Measurements from ENCODE around the gene EPHA4.

DNA sequence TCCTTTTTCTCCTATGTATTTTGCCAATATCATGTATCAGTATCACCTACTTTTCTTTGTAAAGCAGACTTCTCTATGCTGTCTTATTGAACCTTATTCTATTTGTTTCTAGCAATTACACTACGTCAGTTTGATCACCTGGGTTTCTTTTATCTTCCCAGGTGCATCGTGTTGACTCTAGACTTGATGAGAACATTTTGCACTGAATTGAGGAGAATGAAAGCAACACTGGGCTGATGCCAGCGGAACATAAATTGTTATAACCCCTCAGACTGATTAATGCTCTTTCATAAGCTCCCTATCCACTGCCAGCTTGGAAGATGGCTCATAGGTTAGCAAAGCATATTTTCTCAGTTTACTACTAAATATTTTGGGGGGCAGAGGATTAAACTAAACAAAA lies 140.6 kb downstream of the EPHA4 start:
- TF ChIP-seq, protein P1, sequence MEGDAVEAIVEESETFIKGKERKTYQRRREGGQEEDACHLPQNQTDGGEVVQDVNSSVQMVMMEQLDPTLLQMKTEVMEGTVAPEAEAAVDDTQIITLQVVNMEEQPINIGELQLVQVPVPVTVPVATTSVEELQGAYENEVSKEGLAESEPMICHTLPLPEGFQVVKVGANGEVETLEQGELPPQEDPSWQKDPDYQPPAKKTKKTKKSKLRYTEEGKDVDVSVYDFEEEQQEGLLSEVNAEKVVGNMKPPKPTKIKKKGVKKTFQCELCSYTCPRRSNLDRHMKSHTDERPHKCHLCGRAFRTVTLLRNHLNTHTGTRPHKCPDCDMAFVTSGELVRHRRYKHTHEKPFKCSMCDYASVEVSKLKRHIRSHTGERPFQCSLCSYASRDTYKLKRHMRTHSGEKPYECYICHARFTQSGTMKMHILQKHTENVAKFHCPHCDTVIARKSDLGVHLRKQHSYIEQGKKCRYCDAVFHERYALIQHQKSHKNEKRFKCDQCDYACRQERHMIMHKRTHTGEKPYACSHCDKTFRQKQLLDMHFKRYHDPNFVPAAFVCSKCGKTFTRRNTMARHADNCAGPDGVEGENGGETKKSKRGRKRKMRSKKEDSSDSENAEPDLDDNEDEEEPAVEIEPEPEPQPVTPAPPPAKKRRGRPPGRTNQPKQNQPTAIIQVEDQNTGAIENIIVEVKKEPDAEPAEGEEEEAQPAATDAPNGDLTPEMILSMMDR (IDR thresholded peaks at IDR 0.05), result no peak
- TF ChIP-seq POLR2A (IDR thresholded peaks at IDR 0.05), result no peak

All from Peyer's patch (tissue), 4 donors.